HepG2 (cell line): ENCODE measurements around the gene TCERG1L. TPM values are rescaled to one million over a fixed set of nuclear protein-coding genes. Genes with fewer than 3 reads are reported as not detected.

Source experiments
- BRCA1 ChIP-seq: sonication (generic); formaldehyde crosslinking; IDR thresholded peaks from 2 replicates; pipeline ENCODE4 v1.4.0; 2020; ENCODE audit warnings: missing genetic modification reagents
- TIGD3 ChIP-seq: sonication (generic); formaldehyde crosslinking; IDR thresholded peaks from 2 replicates; pipeline ENCODE4 v1.5.1; 2020; ENCODE audit warnings: mild to moderate bottlenecking, missing genetic modification reagents, borderline replicate concordance
- ZNF24 ChIP-seq: fragments of 450-650 bp; IDR thresholded peaks from 2 replicates; pipeline ENCODE4 v1.6.1; 2017; ENCODE audit warnings: antibody characterized with exemption, mild to moderate bottlenecking
- ZNF414 ChIP-seq: sonication (generic); formaldehyde crosslinking; IDR thresholded peaks from 2 replicates; pipeline ENCODE4 v1.5.0; 2020; ENCODE audit warnings: missing genetic modification reagents
- ZNF75D ChIP-seq: sonication (generic); formaldehyde crosslinking; IDR thresholded peaks from 2 replicates; pipeline ENCODE4 v1.8.1; 2023; ENCODE audit warnings: missing genetic modification reagents, mild to moderate bottlenecking, borderline replicate concordance
- polyA plus RNA-seq, 8 experiments: library from polyadenylated mRNA; depleted of rRNA in 3 of 8; stranded (reverse) in 7 of 8; unstranded in 1 of 8; fragments of >200 nt; fragmentation: Illumina TruSeq in 4 of 8; extraction: Trizol in 4 of 8; gene quantifications; 2 replicates each; pipeline versions ENCODE4 v1.2.1 to v1.2.3, GENCODE V29; 2011 to 2016; ENCODE audit warnings: low read depth in 4 of 8, missing spikeins in 1 of 8, mixed read lengths in 1 of 8; ENCODE audit not compliant: insufficient read depth in 1 of 8
- total RNA-seq, 5 experiments: library from RNA; depleted of rRNA; stranded (reverse); fragments of >200 nt; fragmentation: Illumina TruSeq; extraction: Trizol; gene quantifications; 2 replicates each; pipeline ENCODE4 v1.2.3, GENCODE V29; 2016; ENCODE audit warnings: low read depth in 1 of 5
- TF ChIP-seq, protein P1 (sequence below): sonication (generic); formaldehyde crosslinking; IDR thresholded peaks from 2 replicates; pipeline ENCODE4 v1.5.0; 2020; ENCODE audit warnings: mild to moderate bottlenecking, missing genetic modification reagents, borderline replicate concordance
- TF ChIP-seq, protein P2 (sequence below): sonication (generic); formaldehyde crosslinking; IDR thresholded peaks from 2 replicates; pipeline ENCODE4 v1.4.0; 2020; ENCODE audit warnings: missing genetic modification reagents, borderline replicate concordance

The TCERG1L gene
- total and polyA plus RNA-seq, 2 of the 13 experiments (the other 11 are each of a cell fraction or from before 2014, with no cell fraction given), result not detected

DNA sequence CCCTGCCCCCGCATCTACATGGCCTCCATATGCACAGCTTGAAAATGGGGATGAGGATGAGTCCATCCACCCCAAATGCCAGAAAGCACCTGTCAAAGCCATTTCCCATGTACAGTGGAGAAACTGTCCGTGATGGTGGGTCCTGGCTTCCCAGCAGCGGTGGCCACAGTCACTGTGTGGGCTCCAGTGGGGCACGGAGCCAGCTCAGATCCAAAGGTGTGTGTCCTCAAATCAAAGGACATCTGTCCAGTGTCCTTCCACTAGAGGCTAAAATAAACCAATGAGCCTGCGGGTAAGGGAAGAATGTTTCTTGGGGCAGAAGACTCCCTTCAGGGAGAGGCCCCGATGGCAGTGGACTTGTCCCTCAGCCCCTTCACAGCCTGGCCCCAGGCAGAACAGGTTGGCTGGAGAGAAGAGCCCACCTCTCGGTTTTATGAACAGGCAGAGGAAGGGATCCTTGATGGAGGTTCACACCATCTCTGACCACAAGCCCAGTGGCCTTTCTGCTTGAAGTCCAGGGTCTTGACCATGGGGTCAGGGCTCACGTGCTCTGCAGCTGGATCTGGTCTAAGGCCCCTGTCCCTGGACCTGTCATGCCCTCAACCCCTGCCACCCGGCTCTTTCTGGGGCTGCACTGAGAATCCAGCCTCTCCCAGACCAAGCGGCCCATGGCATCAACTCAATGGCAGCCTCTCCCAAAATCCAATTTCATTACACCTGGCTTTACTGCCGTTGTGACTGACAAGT lies 106.9 kb downstream of the TCERG1L start (continued):
- TF ChIP-seq, protein P1, sequence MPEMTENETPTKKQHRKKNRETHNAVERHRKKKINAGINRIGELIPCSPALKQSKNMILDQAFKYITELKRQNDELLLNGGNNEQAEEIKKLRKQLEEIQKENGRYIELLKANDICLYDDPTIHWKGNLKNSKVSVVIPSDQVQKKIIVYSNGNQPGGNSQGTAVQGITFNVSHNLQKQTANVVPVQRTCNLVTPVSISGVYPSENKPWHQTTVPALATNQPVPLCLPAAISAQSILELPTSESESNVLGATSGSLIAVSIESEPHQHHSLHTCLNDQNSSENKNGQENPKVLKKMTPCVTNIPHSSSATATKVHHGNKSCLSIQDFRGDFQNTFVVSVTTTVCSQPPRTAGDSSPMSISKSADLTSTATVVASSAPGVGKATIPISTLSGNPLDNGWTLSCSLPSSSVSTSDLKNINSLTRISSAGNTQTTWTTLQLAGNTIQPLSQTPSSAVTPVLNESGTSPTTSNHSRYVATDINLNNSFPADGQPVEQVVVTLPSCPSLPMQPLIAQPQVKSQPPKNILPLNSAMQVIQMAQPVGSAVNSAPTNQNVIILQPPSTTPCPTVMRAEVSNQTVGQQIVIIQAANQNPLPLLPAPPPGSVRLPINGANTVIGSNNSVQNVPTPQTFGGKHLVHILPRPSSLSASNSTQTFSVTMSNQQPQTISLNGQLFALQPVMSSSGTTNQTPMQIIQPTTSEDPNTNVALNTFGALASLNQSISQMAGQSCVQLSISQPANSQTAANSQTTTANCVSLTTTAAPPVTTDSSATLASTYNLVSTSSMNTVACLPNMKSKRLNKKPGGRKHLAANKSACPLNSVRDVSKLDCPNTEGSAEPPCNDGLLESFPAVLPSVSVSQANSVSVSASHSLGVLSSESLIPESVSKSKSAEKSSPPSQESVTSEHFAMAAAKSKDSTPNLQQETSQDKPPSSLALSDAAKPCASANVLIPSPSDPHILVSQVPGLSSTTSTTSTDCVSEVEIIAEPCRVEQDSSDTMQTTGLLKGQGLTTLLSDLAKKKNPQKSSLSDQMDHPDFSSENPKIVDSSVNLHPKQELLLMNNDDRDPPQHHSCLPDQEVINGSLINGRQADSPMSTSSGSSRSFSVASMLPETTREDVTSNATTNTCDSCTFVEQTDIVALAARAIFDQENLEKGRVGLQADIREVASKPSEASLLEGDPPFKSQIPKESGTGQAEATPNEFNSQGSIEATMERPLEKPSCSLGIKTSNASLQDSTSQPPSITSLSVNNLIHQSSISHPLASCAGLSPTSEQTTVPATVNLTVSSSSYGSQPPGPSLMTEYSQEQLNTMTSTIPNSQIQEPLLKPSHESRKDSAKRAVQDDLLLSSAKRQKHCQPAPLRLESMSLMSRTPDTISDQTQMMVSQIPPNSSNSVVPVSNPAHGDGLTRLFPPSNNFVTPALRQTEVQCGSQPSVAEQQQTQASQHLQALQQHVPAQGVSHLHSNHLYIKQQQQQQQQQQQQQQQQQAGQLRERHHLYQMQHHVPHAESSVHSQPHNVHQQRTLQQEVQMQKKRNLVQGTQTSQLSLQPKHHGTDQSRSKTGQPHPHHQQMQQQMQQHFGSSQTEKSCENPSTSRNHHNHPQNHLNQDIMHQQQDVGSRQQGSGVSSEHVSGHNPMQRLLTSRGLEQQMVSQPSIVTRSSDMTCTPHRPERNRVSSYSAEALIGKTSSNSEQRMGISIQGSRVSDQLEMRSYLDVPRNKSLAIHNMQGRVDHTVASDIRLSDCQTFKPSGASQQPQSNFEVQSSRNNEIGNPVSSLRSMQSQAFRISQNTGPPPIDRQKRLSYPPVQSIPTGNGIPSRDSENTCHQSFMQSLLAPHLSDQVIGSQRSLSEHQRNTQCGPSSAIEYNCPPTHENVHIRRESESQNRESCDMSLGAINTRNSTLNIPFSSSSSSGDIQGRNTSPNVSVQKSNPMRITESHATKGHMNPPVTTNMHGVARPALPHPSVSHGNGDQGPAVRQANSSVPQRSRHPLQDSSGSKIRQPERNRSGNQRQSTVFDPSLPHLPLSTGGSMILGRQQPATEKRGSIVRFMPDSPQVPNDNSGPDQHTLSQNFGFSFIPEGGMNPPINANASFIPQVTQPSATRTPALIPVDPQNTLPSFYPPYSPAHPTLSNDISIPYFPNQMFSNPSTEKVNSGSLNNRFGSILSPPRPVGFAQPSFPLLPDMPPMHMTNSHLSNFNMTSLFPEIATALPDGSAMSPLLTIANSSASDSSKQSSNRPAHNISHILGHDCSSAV, result no peak
- TF ChIP-seq TIGD3, result no peak
- TF ChIP-seq BRCA1 (CRISPR knock-in tag), result no peak
- TF ChIP-seq ZNF24, result no peak
- TF ChIP-seq, protein P2, sequence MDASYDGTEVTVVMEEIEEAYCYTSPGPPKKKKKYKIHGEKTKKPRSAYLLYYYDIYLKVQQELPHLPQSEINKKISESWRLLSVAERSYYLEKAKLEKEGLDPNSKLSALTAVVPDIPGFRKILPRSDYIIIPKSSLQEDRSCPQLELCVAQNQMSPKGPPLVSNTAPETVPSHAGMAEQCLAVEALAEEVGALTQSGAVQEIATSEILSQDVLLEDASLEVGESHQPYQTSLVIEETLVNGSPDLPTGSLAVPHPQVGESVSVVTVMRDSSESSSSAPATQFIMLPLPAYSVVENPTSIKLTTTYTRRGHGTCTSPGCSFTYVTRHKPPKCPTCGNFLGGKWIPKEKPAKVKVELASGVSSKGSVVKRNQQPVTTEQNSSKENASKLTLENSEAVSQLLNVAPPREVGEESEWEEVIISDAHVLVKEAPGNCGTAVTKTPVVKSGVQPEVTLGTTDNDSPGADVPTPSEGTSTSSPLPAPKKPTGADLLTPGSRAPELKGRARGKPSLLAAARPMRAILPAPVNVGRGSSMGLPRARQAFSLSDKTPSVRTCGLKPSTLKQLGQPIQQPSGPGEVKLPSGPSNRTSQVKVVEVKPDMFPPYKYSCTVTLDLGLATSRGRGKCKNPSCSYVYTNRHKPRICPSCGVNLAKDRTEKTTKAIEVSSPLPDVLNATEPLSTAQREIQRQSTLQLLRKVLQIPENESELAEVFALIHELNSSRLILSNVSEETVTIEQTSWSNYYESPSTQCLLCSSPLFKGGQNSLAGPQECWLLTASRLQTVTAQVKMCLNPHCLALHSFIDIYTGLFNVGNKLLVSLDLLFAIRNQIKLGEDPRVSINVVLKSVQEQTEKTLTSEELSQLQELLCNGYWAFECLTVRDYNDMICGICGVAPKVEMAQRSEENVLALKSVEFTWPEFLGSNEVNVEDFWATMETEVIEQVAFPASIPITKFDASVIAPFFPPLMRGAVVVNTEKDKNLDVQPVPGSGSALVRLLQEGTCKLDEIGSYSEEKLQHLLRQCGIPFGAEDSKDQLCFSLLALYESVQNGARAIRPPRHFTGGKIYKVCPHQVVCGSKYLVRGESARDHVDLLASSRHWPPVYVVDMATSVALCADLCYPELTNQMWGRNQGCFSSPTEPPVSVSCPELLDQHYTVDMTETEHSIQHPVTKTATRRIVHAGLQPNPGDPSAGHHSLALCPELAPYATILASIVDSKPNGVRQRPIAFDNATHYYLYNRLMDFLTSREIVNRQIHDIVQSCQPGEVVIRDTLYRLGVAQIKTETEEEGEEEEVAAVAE (CRISPR knock-in tag), result no peak
- TF ChIP-seq ZNF414, result no peak
- no peak for TF ChIP-seq ZNF75D (CRISPR knock-in tag)
